Smooth muscle cell (in vitro differentiated cells): ENCODE data around the gene SLC25A34. TPM values are rescaled to one million over a fixed set of nuclear protein-coding genes. Genes with fewer than 3 reads are reported as not detected.
A peak's percentile ranks its signal among the peaks of the same experiment; 100 is the strongest.

Experiments used
- DNase-seq: peaks from one replicate; lab custom pipeline; 2025; ENCODE audit not compliant: unreplicated experiment; lab: John Stamatoyannopoulos, UW
- H2AFZ ChIP-seq: fragments of 200-600 bp; sonication (generic); 2 replicates; pipeline ENCODE4 v1.6.0; 2016; ENCODE audit warnings: antibody characterized with exemption, low read depth, mild to moderate bottlenecking
- H3F3A ChIP-seq: fragments of 200-600 bp; sonication (generic); 2 replicates; pipeline ENCODE4 v1.6.0; 2017; ENCODE audit warnings: antibody characterized with exemption, low read depth
- H3K27ac ChIP-seq: fragments of 200-600 bp; sonication (generic); 2 replicates; pipeline ENCODE4 v1.5.1; 2016; ENCODE audit warnings: low read depth, mild to moderate bottlenecking
- H3K27me3 ChIP-seq: fragments of 200-600 bp; sonication (generic); 2 replicates; pipeline ENCODE4 v1.6.1; 2016; ENCODE audit warnings: low read depth, mild to moderate bottlenecking
- H3K36me3 ChIP-seq: fragments of 200-600 bp; sonication (generic); 2 replicates; pipeline ENCODE4 v1.5.1; 2016; ENCODE audit warnings: low read depth
- H3K4me1 ChIP-seq: fragments of 200-600 bp; sonication (generic); 2 replicates; pipeline ENCODE4 v1.5.1; 2016; ENCODE audit warnings: low read depth
- H3K4me2 ChIP-seq: fragments of 200-600 bp; sonication (generic); 2 replicates; pipeline ENCODE4 v1.6.0; 2016; ENCODE audit warnings: mild to moderate bottlenecking
- H3K4me3 ChIP-seq: fragments of 200-600 bp; sonication (generic); 2 replicates; pipeline ENCODE4 v1.5.1; 2016; ENCODE audit warnings: mild to moderate bottlenecking
- H3K79me2 ChIP-seq: fragments of 200-600 bp; sonication (generic); 2 replicates; pipeline ENCODE4 v1.6.0; 2016; ENCODE audit warnings: low read depth, mild to moderate bottlenecking
- H3K9ac ChIP-seq: fragments of 200-600 bp; sonication (generic); 2 replicates; pipeline ENCODE4 v1.6.0; 2016; ENCODE audit warnings: low read depth
- H3K9me3 ChIP-seq: fragments of 200-600 bp; sonication (generic); replicated peaks from 2 replicates; pipeline ENCODE4 v1.5.1; 2016; ENCODE audit warnings: low read depth
- H4K20me1 ChIP-seq: fragments of 200-600 bp; sonication (generic); 2 replicates; pipeline ENCODE4 v1.6.0; 2016; ENCODE audit warnings: low read depth
- CTCF ChIP-seq: fragments of 200-600 bp; sonication (generic); IDR thresholded peaks from 2 replicates; pipeline ENCODE4 v1.5.1; 2017; ENCODE audit warnings: borderline replicate concordance, mild to moderate bottlenecking, antibody characterized with exemption; ENCODE audit not compliant: insufficient read depth, poor library complexity, severe bottlenecking
- WGBS: methylation state at CpG from one replicate; pipeline ENCODE4 v1.1.7; 2016; ENCODE audit warnings: low lambda C conversion rate; 5-methylcytosine and 5-hydroxymethylcytosine counted together
- polyA plus RNA-seq: library from polyadenylated mRNA; unstranded; fragments of >200 nt; fragmentation: Nextera tagmentation; extraction: Ambion mirVana; gene quantifications from 2 replicates; pipeline ENCODE4 v1.2.1, GENCODE V29; 2016
- total RNA-seq: library from RNA; depleted of rRNA; stranded (reverse); fragments of >200 nt; gene quantifications from 2 replicates; pipeline ENCODE4 v1.2.3, GENCODE V29; 2014

SLC25A34 gene
- total and polyA plus RNA-seq, 2 experiments from 2014 or later, result 0.76 to 1.6 TPM

- H4K20me1 ChIP-seq, result no peaks in the 10 kb centered on the region
- no peak overlapping the region for H2AFZ ChIP-seq
- H3K27ac ChIP-seq, result no peak overlapping the region
- DNase-seq, result no peak
- no peaks in the 10 kb centered on the region for H3K9me3 ChIP-seq
- H3K27me3 ChIP-seq, result no peaks in the 10 kb centered on the region
- H3K36me3 ChIP-seq, result no peaks in the 10 kb centered on the region
- no peak overlapping the region for H3K9ac ChIP-seq
- 74% methylated on average over 10 of the region's 10 CpGs for WGBS
- TF ChIP-seq CTCF, result no peak
- H3K4me3 ChIP-seq, result no peak overlapping the region
- H3F3A ChIP-seq, result no peaks in the 10 kb centered on the region
- peaks cover 4% of the 10 kb centered on the region for H3K4me1 ChIP-seq
- H3K79me2 ChIP-seq, result no peaks in the 10 kb centered on the region
- no peak overlapping the region for H3K4me2 ChIP-seq
These were observed 12.8 kb downstream of the SLC25A34 start for GRCh38 chr1:15748690-15749398.

DNA sequence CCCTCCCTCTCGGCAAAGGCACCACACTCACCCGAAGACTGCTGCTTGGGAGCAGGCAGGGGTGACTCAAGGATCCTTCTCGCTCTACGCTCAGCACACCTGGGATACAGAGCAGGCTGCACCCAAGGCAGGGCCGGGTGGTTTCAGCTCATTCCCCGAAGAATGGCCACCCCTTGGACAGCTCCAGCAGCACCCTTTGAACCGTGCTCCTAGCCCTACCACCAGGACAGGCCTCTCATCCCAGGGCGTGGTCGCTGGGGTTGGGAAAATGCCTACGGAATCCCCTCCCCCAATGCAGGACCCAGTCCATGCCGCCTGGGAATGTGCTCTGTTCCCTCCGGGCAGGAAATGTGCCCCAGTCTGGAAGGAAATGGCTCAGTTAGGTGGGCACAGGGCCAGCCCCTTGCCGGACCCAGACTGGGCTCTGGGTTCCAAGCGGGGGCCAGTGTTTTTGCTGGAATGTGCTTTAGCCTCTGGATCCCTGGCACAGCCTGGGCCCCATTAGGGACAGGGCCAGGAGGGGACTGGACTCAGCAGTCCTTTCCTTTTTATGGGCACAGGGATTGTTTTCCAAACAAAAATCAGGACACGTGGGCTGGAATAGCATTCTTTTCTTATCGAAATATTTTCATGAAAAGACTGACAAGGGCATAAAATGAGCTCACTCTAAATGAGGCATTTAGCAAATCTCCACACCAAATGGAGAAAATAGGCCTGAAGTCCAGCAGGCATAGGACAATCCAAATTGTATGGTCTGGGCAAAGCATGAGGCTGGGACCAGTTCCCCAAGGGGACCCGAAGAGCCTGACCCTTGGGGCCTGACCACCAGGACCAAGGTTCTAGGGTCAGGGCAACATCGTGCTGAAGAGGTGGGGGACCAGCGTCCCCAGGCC is 13.6 kb downstream of the SLC25A34 start:
- H2AFZ ChIP-seq, result no peak overlapping the region
- H3K4me1 ChIP-seq, result peaks cover 4% of the 10 kb centered on the region
- no peak overlapping the region for H3K27ac ChIP-seq
- no peaks in the 10 kb centered on the region for H3F3A ChIP-seq
- H3K9ac ChIP-seq, result no peak overlapping the region
- 68% methylated on average over 19 of the region's 19 CpGs for WGBS
- H4K20me1 ChIP-seq, result no peaks in the 10 kb centered on the region
- peak overlapping the region; percentile 27 for H3K4me2 ChIP-seq
- no peaks in the 10 kb centered on the region for H3K79me2 ChIP-seq
- H3K4me3 ChIP-seq, result no peak overlapping the region
- no peaks in the 10 kb centered on the region for H3K9me3 ChIP-seq
- H3K27me3 ChIP-seq, result no peaks in the 10 kb centered on the region
- no peak for DNase-seq
- TF ChIP-seq CTCF, result no peak
- no peaks in the 10 kb centered on the region for H3K36me3 ChIP-seq

- H3K27ac ChIP-seq, result no peak overlapping the region
- DNase-seq, result no peak
These were observed 14.9 kb downstream of the SLC25A34 start for GRCh38 chr1:15750924-15751323.

More at GRCh38 chr1:15750924-15751323, 14.9 kb downstream of the SLC25A34 start:
- 92% methylated on average over 11 of the region's 12 CpGs for WGBS
- no peaks in the 10 kb centered on the region for H3K9me3 ChIP-seq
- no peak for TF ChIP-seq CTCF
- H4K20me1 ChIP-seq, result no peaks in the 10 kb centered on the region
- no peaks in the 10 kb centered on the region for H3K36me3 ChIP-seq
- H3K27me3 ChIP-seq, result no peaks in the 10 kb centered on the region
- H3K4me2 ChIP-seq, result no peak overlapping the region
- no peaks in the 10 kb centered on the region for H3K79me2 ChIP-seq
- no peaks in the 10 kb centered on the region for H3F3A ChIP-seq
- peaks cover 4% of the 10 kb centered on the region for H3K4me1 ChIP-seq
- no peak overlapping the region for H3K9ac ChIP-seq
- H2AFZ ChIP-seq, result no peak overlapping the region
- no peak overlapping the region for H3K4me3 ChIP-seq
